GM23338 (cell line): ENCODE results near the gene SAMD8. TPM values are rescaled to one million over a fixed set of nuclear protein-coding genes. Genes with fewer than 3 reads are reported as not detected.

Source experiments
- ATAC-seq: fragments of 200-7000 bp; cut with Tn5 transposase; 3 replicates; pipeline ENCODE4 v1.9.1; 2020
- DNase-seq: peaks from one replicate; pipeline ENCODE4 v3.0.0-alpha.2; 2015; ENCODE audit warnings: low spot score
- H2AFZ ChIP-seq: fragments of 200-600 bp; sonication (generic); 2 replicates; pipeline ENCODE4 v1.8.0; 2016; ENCODE audit warnings: antibody characterized with exemption, mild to moderate bottlenecking, moderate library complexity
- H3F3A ChIP-seq: fragments of 200-600 bp; sonication (generic); replicated peaks from 2 replicates; pipeline ENCODE4 v1.8.0; 2017; ENCODE audit warnings: antibody characterized with exemption, mixed run types, low read depth
- H3K27ac ChIP-seq: fragments of 200-600 bp; sonication (generic); 2 replicates; pipeline ENCODE4 v1.6.1; 2016; ENCODE audit warnings: low read depth
- H3K27me3 ChIP-seq: fragments of 200-600 bp; sonication (generic); 2 replicates; pipeline ENCODE4 v1.8.0; 2016; ENCODE audit warnings: mild to moderate bottlenecking, mixed run types, moderate library complexity; ENCODE audit not compliant: insufficient read depth
- H3K36me3 ChIP-seq: fragments of 200-600 bp; sonication (generic); 2 replicates; pipeline ENCODE4 v1.8.0; 2016; ENCODE audit warnings: mild to moderate bottlenecking; ENCODE audit not compliant: insufficient read depth
- H3K4me1 ChIP-seq: fragments of 200-600 bp; sonication (generic); 2 replicates; pipeline ENCODE4 v1.8.0; 2016; ENCODE audit warnings: mild to moderate bottlenecking, moderate library complexity; ENCODE audit not compliant: insufficient read depth
- H3K4me2 ChIP-seq: fragments of 200-600 bp; sonication (generic); 2 replicates; pipeline ENCODE4 v1.7.1; 2017; ENCODE audit warnings: mixed run types
- H3K4me3 ChIP-seq: fragments of 200-600 bp; sonication (generic); 2 replicates; pipeline ENCODE4 v1.6.1; 2016; ENCODE audit warnings: mixed run types
- H3K79me2 ChIP-seq: fragments of 200-600 bp; sonication (generic); replicated peaks from 2 replicates; pipeline ENCODE4 v1.8.0; 2017; ENCODE audit warnings: mild to moderate bottlenecking; ENCODE audit not compliant: insufficient read depth
- H3K9me2 ChIP-seq: fragments of 200-600 bp; sonication (generic); 2 replicates; pipeline ENCODE4 v1.8.0; 2017; ENCODE audit not compliant: insufficient read depth
- H4K20me1 ChIP-seq: fragments of 200-600 bp; sonication (generic); replicated peaks from 2 replicates; pipeline ENCODE4 v1.8.0; 2017; ENCODE audit warnings: mild to moderate bottlenecking; ENCODE audit not compliant: insufficient read depth
- H3K27ac Mint-ChIP-seq: 2 replicates; pipeline ENCODE4 v1.8.0; 2020; ENCODE audit warnings: inconsistent platforms, mild to moderate bottlenecking, moderate library complexity, mixed read lengths
- H3K27me3 Mint-ChIP-seq: 3 replicates; pipeline ENCODE4 v1.8.0; 2022; ENCODE audit warnings: low read depth, mild to moderate bottlenecking, moderate library complexity, mixed read lengths, inconsistent platforms; ENCODE audit not compliant: insufficient read depth, poor library complexity
- H3K36me3 Mint-ChIP-seq: 3 replicates; pipeline ENCODE4 v1.8.0; 2021; ENCODE audit warnings: low read depth, mild to moderate bottlenecking, inconsistent platforms, moderate library complexity, mixed read lengths
- H3K4me1 Mint-ChIP-seq: 3 replicates; pipeline ENCODE4 v1.8.0; 2020; ENCODE audit warnings: mild to moderate bottlenecking, inconsistent platforms, mixed read lengths
- H3K4me3 Mint-ChIP-seq: 3 replicates; pipeline ENCODE4 v1.8.0; 2021; ENCODE audit warnings: moderate library complexity, mild to moderate bottlenecking, inconsistent platforms, mixed read lengths
- H3K9me3 Mint-ChIP-seq: 3 replicates; pipeline ENCODE4 v1.8.0; 2020; ENCODE audit warnings: moderate library complexity, mild to moderate bottlenecking, inconsistent platforms, mixed read lengths
- CREB1 ChIP-seq: fragments of 250-450 bp; sonication (Bioruptor Pico); IDR thresholded peaks from 2 replicates; pipeline ENCODE4 v1.5.0; 2020; ENCODE audit warnings: low read depth, mild to moderate bottlenecking, moderate library complexity
- EZH2 ChIP-seq: fragments of 200-600 bp; sonication (generic); IDR thresholded peaks from one replicate; pipeline ENCODE4 v1.8.0; 2017; ENCODE audit warnings: antibody characterized with exemption, mild to moderate bottlenecking, low read depth; ENCODE audit not compliant: unreplicated experiment
- EZH2phosphoT487 ChIP-seq: fragments of 200-600 bp; sonication (generic); IDR thresholded peaks from one replicate; pipeline ENCODE4 v1.8.1; 2018; ENCODE audit warnings: antibody characterized with exemption; ENCODE audit not compliant: unreplicated experiment
- JUNB ChIP-seq: IDR thresholded peaks from one replicate; pipeline ENCODE4 v1.6.1; 2016; ENCODE audit warnings: antibody characterized with exemption; ENCODE audit not compliant: unreplicated experiment
- NANOG ChIP-seq: IDR thresholded peaks from 2 replicates; pipeline ENCODE4 v1.6.1; 2016; ENCODE audit warnings: antibody characterized with exemption, borderline replicate concordance
- POLR2AphosphoS5 ChIP-seq: IDR thresholded peaks from 2 replicates; pipeline ENCODE4 v1.6.1; 2016; ENCODE audit warnings: antibody characterized with exemption, low read depth
- STAT1 ChIP-seq: IDR thresholded peaks from one replicate; pipeline ENCODE4 v1.6.1; 2016; ENCODE audit warnings: antibody characterized with exemption; ENCODE audit not compliant: unreplicated experiment
- ZNF114 ChIP-seq: fragments of 250-450 bp; sonication (Bioruptor Pico); IDR thresholded peaks from 2 replicates; pipeline ENCODE4 v1.5.0; 2020; ENCODE audit warnings: mild to moderate bottlenecking, moderate library complexity
- ZNF331 ChIP-seq: fragments of 250-450 bp; sonication (Bioruptor Pico); IDR thresholded peaks from 2 replicates; pipeline ENCODE4 v1.5.0; 2020; ENCODE audit warnings: low read depth, mild to moderate bottlenecking, moderate library complexity
- polyA plus RNA-seq: library from polyadenylated mRNA; unstranded; fragments of >200 nt; fragmentation: Nextera tagmentation; extraction: Ambion mirVana; gene quantifications from 2 replicates; pipeline ENCODE4 v1.2.1, GENCODE V29; 2016
- total RNA-seq: library from RNA; depleted of rRNA; stranded (reverse); fragments of >200 nt; shearing (Covaris generic); gene quantifications from 2 replicates; pipeline ENCODE4 v1.2.3, GENCODE V29; 2014
- TF ChIP-seq, protein P1 (sequence below), 2 experiments: fragments of 200-600 bp in 1 of 2; sonication (generic) in 1 of 2; conservative IDR thresholded peaks; 2 replicates each; pipeline versions ENCODE4 v1.5.1 to v1.6.1; 2016 to 2017; ENCODE audit warnings: antibody characterized with exemption in 2 of 2, low read depth in 2 of 2, mild to moderate bottlenecking in 2 of 2, moderate library complexity in 1 of 2
- TF ChIP-seq, protein P2 (sequence below): IDR thresholded peaks from one replicate; pipeline ENCODE4 v1.6.1; 2018; ENCODE audit warnings: antibody characterized with exemption; ENCODE audit not compliant: unreplicated experiment
- TF ChIP-seq, protein P3 (sequence below): IDR thresholded peaks from 2 replicates; pipeline ENCODE4 v1.6.1; 2016; ENCODE audit warnings: antibody characterized with exemption
- TF ChIP-seq, protein P4 (sequence below): fragments of 250-450 bp; sonication (Bioruptor Pico); IDR thresholded peaks from 2 replicates; pipeline ENCODE4 v1.5.0; 2020; ENCODE audit warnings: mild to moderate bottlenecking, moderate library complexity

SAMD8 gene
- total and polyA plus RNA-seq, 2 experiments from 2014 or later = 7.8 to 28.4 TPM

DNA sequence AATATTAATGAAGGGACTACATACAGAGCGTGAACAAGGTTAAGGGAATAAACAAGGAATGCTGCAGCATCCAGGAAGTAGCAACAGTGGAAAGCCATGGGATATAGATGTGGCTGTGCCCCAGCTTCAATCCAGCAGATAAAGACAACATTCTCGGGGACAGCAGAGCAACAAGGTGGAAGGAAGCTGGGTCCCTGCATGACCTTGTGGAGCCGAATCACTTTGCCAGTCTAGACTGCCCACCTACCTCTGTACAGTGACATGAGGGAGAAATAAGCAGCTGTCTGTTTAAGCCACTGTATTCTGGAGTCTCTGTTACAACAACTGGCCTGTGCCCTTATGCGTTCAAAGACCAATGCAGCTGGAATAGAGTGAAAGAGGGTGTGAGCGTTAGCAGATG is 30.1 kb upstream of the SAMD8 start:
- H3K27ac Mint-ChIP-seq = no peak overlapping the region
- Histone ChIP-seq H3K36me3 (no peaks in the 10 kb centered on the region), H3K79me2 (no peaks in the 10 kb centered on the region), H3K27me3 (no peaks in the 10 kb centered on the region), H3K4me1 (peaks cover 33% of the 10 kb centered on the region), H3K27ac (0 out of 2 replicates have a peak overlapping the region, but pooled peaks have one; percentile 9), H4K20me1 (no peaks in the 10 kb centered on the region), H3K4me2 (no peak overlapping the region), H2AFZ (no peak overlapping the region), H3K4me3 (no peak overlapping the region), H3F3A (peaks cover 4% of the 10 kb centered on the region; the same call in 1 of the 2 replicates), H3K9me2 (0 out of 2 replicates have a peak, but pooled peaks cover 12% of the 10 kb centered on the region)
- peaks cover 7% of the 10 kb centered on the region for H3K27me3 Mint-ChIP-seq
- H3K4me3 Mint-ChIP-seq = no peak overlapping the region
- H3K4me1 Mint-ChIP-seq = peaks cover 45% of the 10 kb centered on the region
- no peaks in the 10 kb centered on the region for H3K36me3 Mint-ChIP-seq
- ATAC-seq (no peak), DNase-seq (no peak)
- TF ChIP-seq, protein P1, sequence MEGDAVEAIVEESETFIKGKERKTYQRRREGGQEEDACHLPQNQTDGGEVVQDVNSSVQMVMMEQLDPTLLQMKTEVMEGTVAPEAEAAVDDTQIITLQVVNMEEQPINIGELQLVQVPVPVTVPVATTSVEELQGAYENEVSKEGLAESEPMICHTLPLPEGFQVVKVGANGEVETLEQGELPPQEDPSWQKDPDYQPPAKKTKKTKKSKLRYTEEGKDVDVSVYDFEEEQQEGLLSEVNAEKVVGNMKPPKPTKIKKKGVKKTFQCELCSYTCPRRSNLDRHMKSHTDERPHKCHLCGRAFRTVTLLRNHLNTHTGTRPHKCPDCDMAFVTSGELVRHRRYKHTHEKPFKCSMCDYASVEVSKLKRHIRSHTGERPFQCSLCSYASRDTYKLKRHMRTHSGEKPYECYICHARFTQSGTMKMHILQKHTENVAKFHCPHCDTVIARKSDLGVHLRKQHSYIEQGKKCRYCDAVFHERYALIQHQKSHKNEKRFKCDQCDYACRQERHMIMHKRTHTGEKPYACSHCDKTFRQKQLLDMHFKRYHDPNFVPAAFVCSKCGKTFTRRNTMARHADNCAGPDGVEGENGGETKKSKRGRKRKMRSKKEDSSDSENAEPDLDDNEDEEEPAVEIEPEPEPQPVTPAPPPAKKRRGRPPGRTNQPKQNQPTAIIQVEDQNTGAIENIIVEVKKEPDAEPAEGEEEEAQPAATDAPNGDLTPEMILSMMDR (conservative IDR thresholded peaks at IDR 0.05; ENCODE audit: low read depth in 2 of 2) = no peak
- no peak for TF ChIP-seq STAT1
- TF ChIP-seq EZH2 = no peak
- TF ChIP-seq, protein P2, sequence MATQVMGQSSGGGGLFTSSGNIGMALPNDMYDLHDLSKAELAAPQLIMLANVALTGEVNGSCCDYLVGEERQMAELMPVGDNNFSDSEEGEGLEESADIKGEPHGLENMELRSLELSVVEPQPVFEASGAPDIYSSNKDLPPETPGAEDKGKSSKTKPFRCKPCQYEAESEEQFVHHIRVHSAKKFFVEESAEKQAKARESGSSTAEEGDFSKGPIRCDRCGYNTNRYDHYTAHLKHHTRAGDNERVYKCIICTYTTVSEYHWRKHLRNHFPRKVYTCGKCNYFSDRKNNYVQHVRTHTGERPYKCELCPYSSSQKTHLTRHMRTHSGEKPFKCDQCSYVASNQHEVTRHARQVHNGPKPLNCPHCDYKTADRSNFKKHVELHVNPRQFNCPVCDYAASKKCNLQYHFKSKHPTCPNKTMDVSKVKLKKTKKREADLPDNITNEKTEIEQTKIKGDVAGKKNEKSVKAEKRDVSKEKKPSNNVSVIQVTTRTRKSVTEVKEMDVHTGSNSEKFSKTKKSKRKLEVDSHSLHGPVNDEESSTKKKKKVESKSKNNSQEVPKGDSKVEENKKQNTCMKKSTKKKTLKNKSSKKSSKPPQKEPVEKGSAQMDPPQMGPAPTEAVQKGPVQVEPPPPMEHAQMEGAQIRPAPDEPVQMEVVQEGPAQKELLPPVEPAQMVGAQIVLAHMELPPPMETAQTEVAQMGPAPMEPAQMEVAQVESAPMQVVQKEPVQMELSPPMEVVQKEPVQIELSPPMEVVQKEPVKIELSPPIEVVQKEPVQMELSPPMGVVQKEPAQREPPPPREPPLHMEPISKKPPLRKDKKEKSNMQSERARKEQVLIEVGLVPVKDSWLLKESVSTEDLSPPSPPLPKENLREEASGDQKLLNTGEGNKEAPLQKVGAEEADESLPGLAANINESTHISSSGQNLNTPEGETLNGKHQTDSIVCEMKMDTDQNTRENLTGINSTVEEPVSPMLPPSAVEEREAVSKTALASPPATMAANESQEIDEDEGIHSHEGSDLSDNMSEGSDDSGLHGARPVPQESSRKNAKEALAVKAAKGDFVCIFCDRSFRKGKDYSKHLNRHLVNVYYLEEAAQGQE = no peak
- TF ChIP-seq POLR2AphosphoS5 = no peak
- TF ChIP-seq EZH2phosphoT487 = no peak
- TF ChIP-seq ZNF114 (CRISPR knock-in tag) = no peak
- no peak for TF ChIP-seq ZNF331 (CRISPR knock-in tag)
- TF ChIP-seq, protein P3, sequence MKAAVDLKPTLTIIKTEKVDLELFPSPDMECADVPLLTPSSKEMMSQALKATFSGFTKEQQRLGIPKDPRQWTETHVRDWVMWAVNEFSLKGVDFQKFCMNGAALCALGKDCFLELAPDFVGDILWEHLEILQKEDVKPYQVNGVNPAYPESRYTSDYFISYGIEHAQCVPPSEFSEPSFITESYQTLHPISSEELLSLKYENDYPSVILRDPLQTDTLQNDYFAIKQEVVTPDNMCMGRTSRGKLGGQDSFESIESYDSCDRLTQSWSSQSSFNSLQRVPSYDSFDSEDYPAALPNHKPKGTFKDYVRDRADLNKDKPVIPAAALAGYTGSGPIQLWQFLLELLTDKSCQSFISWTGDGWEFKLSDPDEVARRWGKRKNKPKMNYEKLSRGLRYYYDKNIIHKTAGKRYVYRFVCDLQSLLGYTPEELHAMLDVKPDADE = no peak
- TF ChIP-seq JUNB = no peak
- TF ChIP-seq NANOG = no peak
- no peak for TF ChIP-seq CREB1 (CRISPR knock-in tag)
- TF ChIP-seq, protein P4, sequence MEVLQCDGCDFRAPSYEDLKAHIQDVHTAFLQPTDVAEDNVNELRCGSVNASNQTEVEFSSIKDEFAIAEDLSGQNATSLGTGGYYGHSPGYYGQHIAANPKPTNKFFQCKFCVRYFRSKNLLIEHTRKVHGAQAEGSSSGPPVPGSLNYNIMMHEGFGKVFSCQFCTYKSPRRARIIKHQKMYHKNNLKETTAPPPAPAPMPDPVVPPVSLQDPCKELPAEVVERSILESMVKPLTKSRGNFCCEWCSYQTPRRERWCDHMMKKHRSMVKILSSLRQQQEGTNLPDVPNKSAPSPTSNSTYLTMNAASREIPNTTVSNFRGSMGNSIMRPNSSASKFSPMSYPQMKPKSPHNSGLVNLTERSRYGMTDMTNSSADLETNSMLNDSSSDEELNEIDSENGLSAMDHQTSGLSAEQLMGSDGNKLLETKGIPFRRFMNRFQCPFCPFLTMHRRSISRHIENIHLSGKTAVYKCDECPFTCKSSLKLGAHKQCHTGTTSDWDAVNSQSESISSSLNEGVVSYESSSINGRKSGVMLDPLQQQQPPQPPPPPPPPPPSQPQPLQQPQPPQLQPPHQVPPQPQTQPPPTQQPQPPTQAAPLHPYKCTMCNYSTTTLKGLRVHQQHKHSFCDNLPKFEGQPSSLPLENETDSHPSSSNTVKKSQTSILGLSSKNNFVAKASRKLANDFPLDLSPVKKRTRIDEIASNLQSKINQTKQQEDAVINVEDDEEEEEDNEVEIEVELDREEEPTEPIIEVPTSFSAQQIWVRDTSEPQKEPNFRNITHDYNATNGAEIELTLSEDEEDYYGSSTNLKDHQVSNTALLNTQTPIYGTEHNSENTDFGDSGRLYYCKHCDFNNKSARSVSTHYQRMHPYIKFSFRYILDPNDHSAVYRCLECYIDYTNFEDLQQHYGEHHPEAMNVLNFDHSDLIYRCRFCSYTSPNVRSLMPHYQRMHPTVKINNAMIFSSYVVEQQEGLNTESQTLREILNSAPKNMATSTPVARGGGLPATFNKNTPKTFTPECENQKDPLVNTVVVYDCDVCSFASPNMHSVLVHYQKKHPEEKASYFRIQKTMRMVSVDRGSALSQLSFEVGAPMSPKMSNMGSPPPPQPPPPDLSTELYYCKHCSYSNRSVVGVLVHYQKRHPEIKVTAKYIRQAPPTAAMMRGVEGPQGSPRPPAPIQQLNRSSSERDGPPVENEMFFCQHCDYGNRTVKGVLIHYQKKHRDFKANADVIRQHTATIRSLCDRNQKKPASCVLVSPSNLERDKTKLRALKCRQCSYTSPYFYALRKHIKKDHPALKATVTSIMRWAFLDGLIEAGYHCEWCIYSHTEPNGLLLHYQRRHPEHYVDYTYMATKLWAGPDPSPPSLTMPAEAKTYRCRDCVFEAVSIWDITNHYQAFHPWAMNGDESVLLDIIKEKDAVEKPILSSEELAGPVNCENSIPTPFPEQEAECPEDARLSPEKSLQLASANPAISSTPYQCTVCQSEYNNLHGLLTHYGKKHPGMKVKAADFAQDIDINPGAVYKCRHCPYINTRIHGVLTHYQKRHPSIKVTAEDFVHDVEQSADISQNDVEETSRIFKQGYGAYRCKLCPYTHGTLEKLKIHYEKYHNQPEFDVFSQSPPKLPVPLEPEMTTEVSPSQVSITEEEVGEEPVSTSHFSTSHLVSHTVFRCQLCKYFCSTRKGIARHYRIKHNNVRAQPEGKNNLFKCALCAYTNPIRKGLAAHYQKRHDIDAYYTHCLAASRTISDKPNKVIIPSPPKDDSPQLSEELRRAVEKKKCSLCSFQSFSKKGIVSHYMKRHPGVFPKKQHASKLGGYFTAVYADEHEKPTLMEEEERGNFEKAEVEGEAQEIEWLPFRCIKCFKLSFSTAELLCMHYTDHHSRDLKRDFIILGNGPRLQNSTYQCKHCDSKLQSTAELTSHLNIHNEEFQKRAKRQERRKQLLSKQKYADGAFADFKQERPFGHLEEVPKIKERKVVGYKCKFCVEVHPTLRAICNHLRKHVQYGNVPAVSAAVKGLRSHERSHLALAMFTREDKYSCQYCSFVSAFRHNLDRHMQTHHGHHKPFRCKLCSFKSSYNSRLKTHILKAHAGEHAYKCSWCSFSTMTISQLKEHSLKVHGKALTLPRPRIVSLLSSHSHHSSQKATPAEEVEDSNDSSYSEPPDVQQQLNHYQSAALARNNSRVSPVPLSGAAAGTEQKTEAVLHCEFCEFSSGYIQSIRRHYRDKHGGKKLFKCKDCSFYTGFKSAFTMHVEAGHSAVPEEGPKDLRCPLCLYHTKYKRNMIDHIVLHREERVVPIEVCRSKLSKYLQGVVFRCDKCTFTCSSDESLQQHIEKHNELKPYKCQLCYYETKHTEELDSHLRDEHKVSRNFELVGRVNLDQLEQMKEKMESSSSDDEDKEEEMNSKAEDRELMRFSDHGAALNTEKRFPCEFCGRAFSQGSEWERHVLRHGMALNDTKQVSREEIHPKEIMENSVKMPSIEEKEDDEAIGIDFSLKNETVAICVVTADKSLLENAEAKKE (CRISPR knock-in tag) = no peak
- peaks cover 10% of the 10 kb centered on the region; the same call in 2 of the 3 replicates for H3K9me3 Mint-ChIP-seq
